ENCODE data around the gene CYP4F3.

- TF ChIP-seq POLR2A (IDR thresholded peaks at IDR 0.05; ENCODE audit: extremely low read depth, insufficient read length) (no peak), CTCF (IDR thresholded peaks at IDR 0.05; ENCODE audit: low read depth, low read length) (no peak)
Observed at GRCh38 chr19:15639596-15639995, 1.1 kb upstream of the CYP4F3 start.

Measured in NB4 (cell line).